ENCODE results near the gene STYK1.

STYK1 gene

GRCh38 chr12:10718279-10718821 lies 44.5 kb upstream of the STYK1 start:
- Histone ChIP-seq H3K4me3 (ENCODE audit: insufficient read length, low read depth) (no peak overlapping the region), H3K9me3 (ENCODE audit: insufficient read depth, low read length) (no peaks in the 10 kb centered on the region), H3K9ac (ENCODE audit: insufficient read length, low read depth) (no peak overlapping the region), H3K36me3 (ENCODE audit: insufficient read depth, insufficient read length, low read length) (peaks cover 55% of the 10 kb centered on the region), H3K4me1 (ENCODE audit: insufficient read depth, insufficient read length) (peaks cover 3% of the 10 kb centered on the region), H3K27me3 (ENCODE audit: insufficient read depth, insufficient read length) (peaks cover under 1% of the 10 kb centered on the region)
- TF ChIP-seq ZNF274 (IDR thresholded peaks at IDR 0.05; ENCODE audit: low read depth, low read length) = no peak
- no peak for TF ChIP-seq YY1 (IDR thresholded peaks at IDR 0.05; ENCODE audit: insufficient read depth, insufficient read length)
- TF ChIP-seq SUZ12 (IDR thresholded peaks at IDR 0.05; ENCODE audit: extremely low read depth, insufficient read depth, insufficient read length) = no peak
- DNase-seq (ENCODE audit: low read depth, low spot score) = no peak

- Histone ChIP-seq H3K4me1 (ENCODE audit: insufficient read depth, insufficient read length) (peaks cover 3% of the 10 kb centered on the region), H3K36me3 (ENCODE audit: insufficient read depth, insufficient read length, low read length) (peaks cover 64% of the 10 kb centered on the region), H3K9ac (ENCODE audit: insufficient read length, low read depth) (no peak overlapping the region), H3K27me3 (ENCODE audit: insufficient read depth, insufficient read length) (no peaks in the 10 kb centered on the region), H3K9me3 (ENCODE audit: insufficient read depth, low read length) (no peaks in the 10 kb centered on the region), H3K4me3 (ENCODE audit: insufficient read length, low read depth) (no peak overlapping the region)
- TF ChIP-seq SUZ12 (IDR thresholded peaks at IDR 0.05; ENCODE audit: extremely low read depth, insufficient read depth, insufficient read length) (no peak), YY1 (IDR thresholded peaks at IDR 0.05; ENCODE audit: insufficient read depth, insufficient read length) (no peak), ZNF274 (IDR thresholded peaks at IDR 0.05; ENCODE audit: low read depth, low read length) (no peak)
- no peak for DNase-seq (ENCODE audit: low read depth, low spot score)
These were observed 43.6 kb upstream of the STYK1 start for GRCh38 chr12:10717410-10717809.

- peak; percentile 73 for DNase-seq (ENCODE audit: low read depth, low spot score)
- H3K4me3 ChIP-seq (ENCODE audit: insufficient read length, low read depth) = no peak overlapping the region
- H3K36me3 ChIP-seq (ENCODE audit: insufficient read depth, insufficient read length, low read length) = peaks cover 70% of the 10 kb centered on the region
- H3K4me1 ChIP-seq (ENCODE audit: insufficient read depth, insufficient read length) = peaks cover 3% of the 10 kb centered on the region
- TF ChIP-seq ZNF274 (IDR thresholded peaks at IDR 0.05; ENCODE audit: low read depth, low read length) (no peak), YY1 (IDR thresholded peaks at IDR 0.05; ENCODE audit: insufficient read depth, insufficient read length) (no peak), SUZ12 (IDR thresholded peaks at IDR 0.05; ENCODE audit: extremely low read depth, insufficient read depth, insufficient read length) (no peak)
- no peaks in the 10 kb centered on the region for H3K9me3 ChIP-seq (ENCODE audit: insufficient read depth, low read length)
- H3K27me3 ChIP-seq (ENCODE audit: insufficient read depth, insufficient read length) = no peaks in the 10 kb centered on the region
- H3K9ac ChIP-seq (ENCODE audit: insufficient read length, low read depth) = no peak overlapping the region
These were observed 43.0 kb upstream of the STYK1 start for GRCh38 chr12:10716704-10717315.

GRCh38 chr12:10716277-10716676 lies 42.4 kb upstream of the STYK1 start:
- no peak overlapping the region for H3K4me3 ChIP-seq (ENCODE audit: insufficient read length, low read depth)
- no peak for DNase-seq (ENCODE audit: low read depth, low spot score)
- TF ChIP-seq SUZ12 (IDR thresholded peaks at IDR 0.05; ENCODE audit: extremely low read depth, insufficient read depth, insufficient read length) (no peak), ZNF274 (IDR thresholded peaks at IDR 0.05; ENCODE audit: low read depth, low read length) (no peak), YY1 (IDR thresholded peaks at IDR 0.05; ENCODE audit: insufficient read depth, insufficient read length) (no peak)
- H3K36me3 ChIP-seq (ENCODE audit: insufficient read depth, insufficient read length, low read length) = peaks cover 76% of the 10 kb centered on the region
- peaks cover 3% of the 10 kb centered on the region for H3K4me1 ChIP-seq (ENCODE audit: insufficient read depth, insufficient read length)
- no peaks in the 10 kb centered on the region for H3K9me3 ChIP-seq (ENCODE audit: insufficient read depth, low read length)
- no peak overlapping the region for H3K9ac ChIP-seq (ENCODE audit: insufficient read length, low read depth)
- no peaks in the 10 kb centered on the region for H3K27me3 ChIP-seq (ENCODE audit: insufficient read depth, insufficient read length)

- no peak for TF ChIP-seq YY1 (IDR thresholded peaks at IDR 0.05; ENCODE audit: insufficient read depth, insufficient read length)
- TF ChIP-seq SUZ12 (IDR thresholded peaks at IDR 0.05; ENCODE audit: extremely low read depth, insufficient read depth, insufficient read length) = no peak
- no peak for TF ChIP-seq ZNF274 (IDR thresholded peaks at IDR 0.05; ENCODE audit: low read depth, low read length)
- Histone ChIP-seq H3K9ac (ENCODE audit: insufficient read length, low read depth) (no peak overlapping the region), H3K9me3 (ENCODE audit: insufficient read depth, low read length) (no peaks in the 10 kb centered on the region), H3K36me3 (ENCODE audit: insufficient read depth, insufficient read length, low read length) (peaks cover 78% of the 10 kb centered on the region), H3K27me3 (ENCODE audit: insufficient read depth, insufficient read length) (no peaks in the 10 kb centered on the region), H3K4me1 (ENCODE audit: insufficient read depth, insufficient read length) (no peaks in the 10 kb centered on the region), H3K4me3 (ENCODE audit: insufficient read length, low read depth) (no peak overlapping the region)
- DNase-seq (ENCODE audit: low read depth, low spot score) = no peak
These were observed 41.6 kb upstream of the STYK1 start for GRCh38 chr12:10715491-10715890.

DNA sequence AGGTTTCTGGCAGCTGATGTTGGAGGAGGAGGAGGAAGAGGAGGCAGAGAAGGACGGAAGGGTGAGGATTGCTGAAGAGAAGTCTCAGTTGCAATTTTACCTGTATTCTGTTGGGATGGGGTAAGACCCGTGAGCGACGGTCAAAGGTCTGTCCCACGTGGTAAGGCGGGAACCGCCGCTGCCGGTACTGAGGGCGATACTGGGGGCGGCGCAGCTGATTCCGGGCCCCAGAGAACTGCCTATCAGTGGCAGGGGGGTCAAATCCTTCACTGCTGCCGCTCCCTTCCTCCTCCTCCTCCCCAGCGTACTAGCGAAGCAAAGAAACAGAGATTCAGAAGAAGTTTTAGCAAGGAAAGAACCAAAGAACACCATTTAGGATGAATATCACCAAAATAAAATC lies 36.0 kb upstream of the STYK1 start:
- no peaks in the 10 kb centered on the region for H3K27me3 ChIP-seq (ENCODE audit: insufficient read depth, insufficient read length)
- peaks cover 97% of the 10 kb centered on the region for H3K36me3 ChIP-seq (ENCODE audit: insufficient read depth, insufficient read length, low read length)
- no peak for TF ChIP-seq YY1 (IDR thresholded peaks at IDR 0.05; ENCODE audit: insufficient read depth, insufficient read length)
- no peak for TF ChIP-seq ZNF274 (IDR thresholded peaks at IDR 0.05; ENCODE audit: low read depth, low read length)
- TF ChIP-seq SUZ12 (IDR thresholded peaks at IDR 0.05; ENCODE audit: extremely low read depth, insufficient read depth, insufficient read length) = no peak

GRCh38 chr12:10708862-10709261 lies 35.0 kb upstream of the STYK1 start:
- Histone ChIP-seq H3K4me1 (ENCODE audit: insufficient read depth, insufficient read length) (no peaks in the 10 kb centered on the region), H3K27me3 (ENCODE audit: insufficient read depth, insufficient read length) (no peaks in the 10 kb centered on the region), H3K9ac (ENCODE audit: insufficient read length, low read depth) (no peak overlapping the region), H3K9me3 (ENCODE audit: insufficient read depth, low read length) (no peaks in the 10 kb centered on the region), H3K36me3 (ENCODE audit: insufficient read depth, insufficient read length, low read length) (peaks cover 97% of the 10 kb centered on the region), H3K4me3 (ENCODE audit: insufficient read length, low read depth) (no peak overlapping the region)
- no peak for DNase-seq (ENCODE audit: low read depth, low spot score)
- TF ChIP-seq YY1 (IDR thresholded peaks at IDR 0.05; ENCODE audit: insufficient read depth, insufficient read length) (no peak), ZNF274 (IDR thresholded peaks at IDR 0.05; ENCODE audit: low read depth, low read length) (no peak)

More for the DNA sequence above, 36.0 kb upstream of the STYK1 start:
- no peaks in the 10 kb centered on the region for H3K4me1 ChIP-seq (ENCODE audit: insufficient read depth, insufficient read length)
- no peaks in the 10 kb centered on the region for H3K9me3 ChIP-seq (ENCODE audit: insufficient read depth, low read length)
- H3K4me3 ChIP-seq (ENCODE audit: insufficient read length, low read depth) = no peak overlapping the region
- no peak overlapping the region for H3K9ac ChIP-seq (ENCODE audit: insufficient read length, low read depth)
- DNase-seq (ENCODE audit: low read depth, low spot score) = no peak

Measured in NT2/D1 (cell line).